Esophagus muscularis mucosa (tissue), 4 donors: ENCODE results near the gene FAM193A.

Experiments
- CTCF ChIP-seq, 3 experiments: fragments of 200-600 bp in 2 of 3; fragments of 450-650 bp in 1 of 3; sonication (generic) in 2 of 3; IDR thresholded peaks; one replicate each; pipeline ENCODE4 v1.5.1; 2017 to 2019; ENCODE audit warnings: antibody characterized with exemption in 3 of 3, mild to moderate bottlenecking in 2 of 3, moderate library complexity in 1 of 3
- EP300 ChIP-seq: sonication (generic); formaldehyde crosslinking; IDR thresholded peaks from one replicate; pipeline ENCODE4 v1.6.1; 2017; ENCODE audit warnings: antibody characterized with exemption
- POLR2A ChIP-seq: fragments of 450-650 bp; IDR thresholded peaks from one replicate; pipeline ENCODE4 v1.6.1; 2017; ENCODE audit warnings: antibody characterized with exemption, moderate library complexity, mild to moderate bottlenecking, low read depth
- POLR2AphosphoS5 ChIP-seq, 2 donors: sonication (generic); formaldehyde crosslinking; IDR thresholded peaks; one replicate each; pipeline ENCODE4 v1.6.1; 2017; ENCODE audit warnings: antibody characterized with exemption in 2 of 2

GRCh38 chr4:2757426-2757825 is 221.0 kb downstream of the FAM193A start:
- TF ChIP-seq CTCF (IDR thresholded peaks at IDR 0.05), result no peak
- no peak for TF ChIP-seq POLR2A
- TF ChIP-seq POLR2AphosphoS5 (IDR thresholded peaks at IDR 0.05), result no peak
- no peak for TF ChIP-seq EP300
